ENCODE results near the gene P3H3. TPM values are rescaled to one million over a fixed set of nuclear protein-coding genes. Genes with fewer than 3 reads are reported as not detected.

P3H3 gene
- total RNA-seq, 1 donor from 2014 or later, result 86.5 TPM

- Mint-ChIP-seq H3K4me3 (ENCODE audit: unreplicated experiment) (no peak overlapping the region), H3K9me3 (ENCODE audit: unreplicated experiment) (no peaks in the 10 kb centered on the region), H3K36me3 (ENCODE audit: unreplicated experiment) (no peaks in the 10 kb centered on the region), H3K27me3 (ENCODE audit: unreplicated experiment) (no peaks in the 10 kb centered on the region), H3K4me1 (ENCODE audit: unreplicated experiment) (peaks cover 4% of the 10 kb centered on the region), H3K27ac (ENCODE audit: unreplicated experiment) (no peak overlapping the region)
- no peak for DNase-seq (ENCODE audit: extremely low spot score, unreplicated experiment)
- no peak for TF ChIP-seq CTCF (IDR thresholded peaks at IDR 0.05)
Observed at GRCh38 chr12:6786416-6787094, 41.7 kb upstream of the P3H3 start.

- H3K36me3 Mint-ChIP-seq (ENCODE audit: unreplicated experiment), result no peaks in the 10 kb centered on the region
- H3K4me3 Mint-ChIP-seq (ENCODE audit: unreplicated experiment), result no peak overlapping the region
- no peaks in the 10 kb centered on the region for H3K27me3 Mint-ChIP-seq (ENCODE audit: unreplicated experiment)
- peaks cover 6% of the 10 kb centered on the region for H3K4me1 Mint-ChIP-seq (ENCODE audit: unreplicated experiment)
- no peak for TF ChIP-seq CTCF (IDR thresholded peaks at IDR 0.05)
- no peaks in the 10 kb centered on the region for H3K9me3 Mint-ChIP-seq (ENCODE audit: unreplicated experiment)
- no peak overlapping the region for H3K27ac Mint-ChIP-seq (ENCODE audit: unreplicated experiment)
- DNase-seq (ENCODE audit: extremely low spot score, unreplicated experiment), result no peak
Observed at GRCh38 chr12:6787309-6787708, 40.9 kb upstream of the P3H3 start.

GRCh38 chr12:6788972-6789924, 39.0 kb upstream of the P3H3 start, which contains the start of gene CD4:
TSS of gene CD4 (plus strand) at chr12:6789528. CDS start at chr12:6800139, 10,611 bp downstream.
- H3K4me3 Mint-ChIP-seq (ENCODE audit: unreplicated experiment), result no peak within 1 kb of the TSS
- no peaks in the 10 kb centered on the region for H3K36me3 Mint-ChIP-seq (ENCODE audit: unreplicated experiment)

GRCh38 chr12:6790496-6791150, 37.6 kb upstream of the P3H3 start:
- no peak for TF ChIP-seq CTCF (IDR thresholded peaks at IDR 0.05)
- no peak overlapping the region for H3K27ac Mint-ChIP-seq (ENCODE audit: unreplicated experiment)
- no peak for DNase-seq (ENCODE audit: extremely low spot score, unreplicated experiment)
- H3K4me3 Mint-ChIP-seq (ENCODE audit: unreplicated experiment), result no peak overlapping the region
- no peaks in the 10 kb centered on the region for H3K9me3 Mint-ChIP-seq (ENCODE audit: unreplicated experiment)
- peaks cover 15% of the 10 kb centered on the region for H3K4me1 Mint-ChIP-seq (ENCODE audit: unreplicated experiment)
- peaks cover 8% of the 10 kb centered on the region for H3K27me3 Mint-ChIP-seq (ENCODE audit: unreplicated experiment)
- no peaks in the 10 kb centered on the region for H3K36me3 Mint-ChIP-seq (ENCODE audit: unreplicated experiment)

More at GRCh38 chr12:6788972-6789924, 39.0 kb upstream of the P3H3 start, which contains the start of gene CD4:
- peaks cover 2% of the 10 kb centered on the region for H3K27me3 Mint-ChIP-seq (ENCODE audit: unreplicated experiment)
- DNase-seq (ENCODE audit: extremely low spot score, unreplicated experiment), result no peak
- no peak for TF ChIP-seq CTCF (IDR thresholded peaks at IDR 0.05)
- H3K4me1 Mint-ChIP-seq (ENCODE audit: unreplicated experiment), result peaks cover 15% of the 10 kb centered on the region
- H3K27ac Mint-ChIP-seq (ENCODE audit: unreplicated experiment), result no peak within 1 kb of the TSS
- H3K9me3 Mint-ChIP-seq (ENCODE audit: unreplicated experiment), result no peaks in the 10 kb centered on the region
